ENCODE data around the gene ANO4.

The ANO4 gene

DNA sequence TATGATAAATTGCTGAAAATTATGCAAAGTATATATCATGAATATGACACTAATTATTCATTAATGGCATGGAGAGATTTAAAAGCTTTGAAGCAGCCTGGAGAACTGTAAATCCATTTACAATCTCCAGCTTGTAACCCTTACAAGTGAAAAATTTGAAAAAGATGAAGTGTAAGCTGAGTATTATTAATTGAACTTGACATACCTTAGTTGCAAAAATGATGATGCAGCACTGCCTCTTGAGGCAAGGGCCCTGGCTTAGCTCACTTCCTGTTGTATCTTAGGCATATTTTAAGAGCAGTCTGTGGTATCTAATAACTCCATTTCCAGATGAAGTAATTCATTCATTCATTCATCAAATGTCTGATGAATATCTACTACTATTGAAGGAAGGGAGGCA lies 158.6 kb downstream of the ANO4 start:
- Histone ChIP-seq H2AFZ (ENCODE audit: low read length) (no peak overlapping the region), H3K27me3 (ENCODE audit: insufficient read depth, low read length, poor library complexity, severe bottlenecking) (no peaks in the 10 kb centered on the region), H3K36me3 (ENCODE audit: insufficient read depth, low read length) (no peaks in the 10 kb centered on the region), H3K4me2 (ENCODE audit: low read depth, low read length, poor library complexity, severe bottlenecking) (no peak overlapping the region), H3K9me2 (replicated peaks; ENCODE audit: low read depth, low read length) (no peaks in the 10 kb centered on the region), H3K9me3 (ENCODE audit: insufficient read depth, low read depth, low read length) (no peaks in the 10 kb centered on the region), H3K79me2 (ENCODE audit: insufficient read depth, low read length) (no peaks in the 10 kb centered on the region), H3K4me1 (ENCODE audit: insufficient read depth, low read length, poor library complexity, severe bottlenecking) (no peaks in the 10 kb centered on the region), H3F3A (ENCODE audit: low read depth) (no peaks in the 10 kb centered on the region), H4K20me1 (ENCODE audit: insufficient read depth, low read length, poor library complexity, severe bottlenecking) (no peaks in the 10 kb centered on the region), H3K9ac (ENCODE audit: low read depth, low read length, poor library complexity, severe bottlenecking) (no peak overlapping the region), H3K4me3 (ENCODE audit: low read length, poor library complexity, severe bottlenecking) (no peak overlapping the region)
- TF ChIP-seq EZH2phosphoT487 (IDR thresholded peaks at IDR 0.05; ENCODE audit: borderline replicate concordance): no peak

DNA sequence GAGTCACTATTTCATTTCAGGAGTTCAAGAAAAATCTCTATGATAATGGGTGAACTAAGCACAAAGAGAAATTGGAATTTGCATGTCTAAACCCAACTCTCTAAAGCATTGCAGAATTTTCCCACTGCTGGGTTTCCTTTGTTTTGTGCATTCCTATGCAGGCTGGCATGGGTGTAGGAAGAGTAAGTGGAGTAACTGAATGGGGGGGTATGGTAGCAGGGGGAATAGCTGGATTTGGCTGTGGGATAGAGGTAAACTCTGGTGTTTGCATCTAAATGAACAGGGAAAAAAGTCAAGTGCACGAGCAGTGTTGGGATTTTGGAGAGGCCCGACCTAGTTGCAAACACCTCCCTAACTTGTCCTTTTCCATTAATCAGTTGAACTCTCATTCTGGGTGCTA lies 159.1 kb downstream of the ANO4 start:
- no peaks in the 10 kb centered on the region for H3K4me1 ChIP-seq (ENCODE audit: insufficient read depth, low read length, poor library complexity, severe bottlenecking)
- no peaks in the 10 kb centered on the region for H3K9me2 ChIP-seq (replicated peaks; ENCODE audit: low read depth, low read length)
- no peaks in the 10 kb centered on the region for H3K79me2 ChIP-seq (ENCODE audit: insufficient read depth, low read length)
- no peak overlapping the region for H3K9ac ChIP-seq (ENCODE audit: low read depth, low read length, poor library complexity, severe bottlenecking)
- H4K20me1 ChIP-seq (ENCODE audit: insufficient read depth, low read length, poor library complexity, severe bottlenecking): no peaks in the 10 kb centered on the region
- H3K27me3 ChIP-seq (ENCODE audit: insufficient read depth, low read length, poor library complexity, severe bottlenecking): no peaks in the 10 kb centered on the region
- no peak for TF ChIP-seq EZH2phosphoT487 (IDR thresholded peaks at IDR 0.05; ENCODE audit: borderline replicate concordance)
- TF ChIP-seq, protein P1, sequence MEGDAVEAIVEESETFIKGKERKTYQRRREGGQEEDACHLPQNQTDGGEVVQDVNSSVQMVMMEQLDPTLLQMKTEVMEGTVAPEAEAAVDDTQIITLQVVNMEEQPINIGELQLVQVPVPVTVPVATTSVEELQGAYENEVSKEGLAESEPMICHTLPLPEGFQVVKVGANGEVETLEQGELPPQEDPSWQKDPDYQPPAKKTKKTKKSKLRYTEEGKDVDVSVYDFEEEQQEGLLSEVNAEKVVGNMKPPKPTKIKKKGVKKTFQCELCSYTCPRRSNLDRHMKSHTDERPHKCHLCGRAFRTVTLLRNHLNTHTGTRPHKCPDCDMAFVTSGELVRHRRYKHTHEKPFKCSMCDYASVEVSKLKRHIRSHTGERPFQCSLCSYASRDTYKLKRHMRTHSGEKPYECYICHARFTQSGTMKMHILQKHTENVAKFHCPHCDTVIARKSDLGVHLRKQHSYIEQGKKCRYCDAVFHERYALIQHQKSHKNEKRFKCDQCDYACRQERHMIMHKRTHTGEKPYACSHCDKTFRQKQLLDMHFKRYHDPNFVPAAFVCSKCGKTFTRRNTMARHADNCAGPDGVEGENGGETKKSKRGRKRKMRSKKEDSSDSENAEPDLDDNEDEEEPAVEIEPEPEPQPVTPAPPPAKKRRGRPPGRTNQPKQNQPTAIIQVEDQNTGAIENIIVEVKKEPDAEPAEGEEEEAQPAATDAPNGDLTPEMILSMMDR (conservative IDR thresholded peaks at IDR 0.05; ENCODE audit: low read length): no peak
- H3K4me2 ChIP-seq (ENCODE audit: low read depth, low read length, poor library complexity, severe bottlenecking): no peak overlapping the region
- H3K4me3 ChIP-seq (ENCODE audit: low read length, poor library complexity, severe bottlenecking): no peak overlapping the region
- H3F3A ChIP-seq (ENCODE audit: low read depth): no peaks in the 10 kb centered on the region
- no peak overlapping the region for H2AFZ ChIP-seq (ENCODE audit: low read length)
- no peaks in the 10 kb centered on the region for H3K36me3 ChIP-seq (ENCODE audit: insufficient read depth, low read length)
- no peaks in the 10 kb centered on the region for H3K9me3 ChIP-seq (ENCODE audit: insufficient read depth, low read depth, low read length)

DNA sequence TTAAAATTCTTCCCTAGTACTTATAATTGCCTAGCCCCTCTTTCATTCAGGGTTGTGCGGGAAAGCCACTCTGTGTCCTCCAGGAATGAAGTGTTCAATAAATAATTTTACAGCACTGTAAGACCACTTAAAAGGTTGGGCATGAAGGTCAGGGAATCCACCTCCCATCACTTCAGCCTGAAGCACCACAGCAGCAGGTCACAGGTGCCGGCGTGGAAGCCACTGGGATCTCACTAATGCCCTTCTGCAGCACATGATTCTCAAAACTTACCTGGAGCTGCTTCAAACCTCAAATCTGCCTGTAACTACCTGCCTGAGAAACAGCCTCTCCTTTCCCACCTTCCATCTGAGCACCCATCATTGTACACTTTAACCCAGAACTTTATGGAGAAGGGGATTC lies 159.5 kb downstream of the ANO4 start:
- no peak for TF ChIP-seq EZH2phosphoT487 (IDR thresholded peaks at IDR 0.05; ENCODE audit: borderline replicate concordance)
- TF ChIP-seq, protein P1 (conservative IDR thresholded peaks at IDR 0.05; ENCODE audit: low read length): no peak
- no peak overlapping the region for H3K4me3 ChIP-seq (ENCODE audit: low read length, poor library complexity, severe bottlenecking)
- H3K27me3 ChIP-seq (ENCODE audit: insufficient read depth, low read length, poor library complexity, severe bottlenecking): no peaks in the 10 kb centered on the region
- H3K9ac ChIP-seq (ENCODE audit: low read depth, low read length, poor library complexity, severe bottlenecking): no peak overlapping the region
- H3K79me2 ChIP-seq (ENCODE audit: insufficient read depth, low read length): no peaks in the 10 kb centered on the region
- H3K9me2 ChIP-seq (replicated peaks; ENCODE audit: low read depth, low read length): no peaks in the 10 kb centered on the region
- no peaks in the 10 kb centered on the region for H3K4me1 ChIP-seq (ENCODE audit: insufficient read depth, low read length, poor library complexity, severe bottlenecking)
- no peak overlapping the region for H2AFZ ChIP-seq (ENCODE audit: low read length)
- no peaks in the 10 kb centered on the region for H4K20me1 ChIP-seq (ENCODE audit: insufficient read depth, low read length, poor library complexity, severe bottlenecking)
- no peaks in the 10 kb centered on the region for H3F3A ChIP-seq (ENCODE audit: low read depth)
- H3K36me3 ChIP-seq (ENCODE audit: insufficient read depth, low read length): no peaks in the 10 kb centered on the region
- no peaks in the 10 kb centered on the region for H3K9me3 ChIP-seq (ENCODE audit: insufficient read depth, low read depth, low read length)
- no peak overlapping the region for H3K4me2 ChIP-seq (ENCODE audit: low read depth, low read length, poor library complexity, severe bottlenecking)

DNA sequence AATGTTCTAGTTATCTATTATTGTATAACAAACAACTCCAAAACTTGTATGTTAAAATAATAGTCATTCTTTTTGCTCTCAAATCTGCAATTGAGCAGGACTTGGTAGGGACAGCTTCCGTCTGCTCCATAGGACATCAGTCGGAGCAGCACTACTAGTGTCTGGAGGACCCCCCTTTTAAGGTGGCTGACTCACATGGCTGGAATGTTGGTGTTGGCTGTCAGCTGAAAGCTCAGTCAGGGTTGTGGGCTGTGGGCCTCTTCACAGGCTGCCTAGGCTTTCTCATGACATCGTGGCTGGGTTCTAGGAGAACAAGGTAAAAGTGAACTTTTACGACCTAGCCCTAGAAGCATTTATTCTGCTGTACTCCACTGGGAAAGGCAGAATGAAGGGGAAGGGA lies 160.6 kb downstream of the ANO4 start:
- H3K4me1 ChIP-seq (ENCODE audit: insufficient read depth, low read length, poor library complexity, severe bottlenecking): no peaks in the 10 kb centered on the region
- no peak overlapping the region for H2AFZ ChIP-seq (ENCODE audit: low read length)
- no peak for TF ChIP-seq EZH2phosphoT487 (IDR thresholded peaks at IDR 0.05; ENCODE audit: borderline replicate concordance)
- TF ChIP-seq, protein P1 (conservative IDR thresholded peaks at IDR 0.05; ENCODE audit: low read length): no peak
- no peak overlapping the region for H3K4me2 ChIP-seq (ENCODE audit: low read depth, low read length, poor library complexity, severe bottlenecking)
- H3F3A ChIP-seq (ENCODE audit: low read depth): no peaks in the 10 kb centered on the region
- H3K4me3 ChIP-seq (ENCODE audit: low read length, poor library complexity, severe bottlenecking): no peak overlapping the region
- no peaks in the 10 kb centered on the region for H3K9me3 ChIP-seq (ENCODE audit: insufficient read depth, low read depth, low read length)
- no peaks in the 10 kb centered on the region for H3K27me3 ChIP-seq (ENCODE audit: insufficient read depth, low read length, poor library complexity, severe bottlenecking)
- H4K20me1 ChIP-seq (ENCODE audit: insufficient read depth, low read length, poor library complexity, severe bottlenecking): no peaks in the 10 kb centered on the region
- H3K79me2 ChIP-seq (ENCODE audit: insufficient read depth, low read length): no peaks in the 10 kb centered on the region
- H3K36me3 ChIP-seq (ENCODE audit: insufficient read depth, low read length): no peaks in the 10 kb centered on the region
- no peaks in the 10 kb centered on the region for H3K9me2 ChIP-seq (replicated peaks; ENCODE audit: low read depth, low read length)
- H3K9ac ChIP-seq (ENCODE audit: low read depth, low read length, poor library complexity, severe bottlenecking): no peak overlapping the region
